ENCODE measurements around the gene CYP2U1. TPM values are rescaled to one million over a fixed set of nuclear protein-coding genes. Genes with fewer than 3 reads are reported as not detected.

CYP2U1 gene
- total RNA-seq = 1 to 10 TPM; 3.5 to 7.5 (median 4.0) TPM

DNA sequence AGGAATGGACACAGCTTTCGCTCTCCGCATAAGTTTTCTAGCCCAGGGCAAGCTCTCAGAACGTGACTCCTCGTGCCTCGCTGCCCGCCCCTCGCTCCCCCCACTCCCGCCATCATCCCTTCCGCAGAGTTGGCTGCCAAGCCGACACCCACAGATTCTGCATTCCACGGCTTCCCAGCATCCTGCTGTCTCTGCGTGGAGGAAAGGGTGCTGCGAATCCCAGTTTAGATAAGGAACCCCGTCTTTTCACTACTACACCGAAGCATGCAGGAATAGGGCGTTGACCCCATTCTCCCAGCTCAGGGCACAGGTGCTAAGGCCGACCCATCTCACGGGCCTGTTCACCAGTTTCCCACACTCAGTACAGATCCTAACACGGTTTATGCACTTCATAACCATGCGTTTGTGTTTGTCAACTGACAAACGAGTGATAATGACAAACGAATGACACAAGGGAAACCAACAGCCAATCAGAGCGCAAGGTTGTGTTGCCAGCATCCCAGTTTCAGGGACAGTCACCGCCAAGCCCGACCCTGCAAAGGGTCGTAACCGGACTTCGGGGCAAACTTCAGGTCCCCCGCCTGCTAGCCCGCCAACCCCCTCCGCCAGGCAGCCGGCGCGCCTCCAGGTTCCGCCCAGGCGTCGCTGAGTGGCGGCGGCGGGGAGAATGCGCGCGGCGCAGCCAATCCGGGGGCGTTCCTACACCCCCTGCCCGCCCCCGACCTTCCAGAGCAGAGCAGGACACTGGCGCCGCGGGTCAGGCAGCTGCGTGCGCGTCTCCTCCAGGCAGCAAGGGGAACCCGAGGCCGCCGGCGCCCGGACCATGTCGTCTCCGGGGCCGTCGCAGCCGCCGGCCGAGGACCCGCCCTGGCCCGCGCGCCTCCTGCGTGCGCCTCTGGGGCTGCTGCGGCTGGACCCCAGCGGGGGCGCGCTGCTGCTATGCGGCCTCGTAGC is at the start of gene CYP2U1:
CYP2U1 (plus strand) TSS at position 729 of the 954 bp plus-strand sequence; CDS start at position 824, 95 bp downstream.
- TF ChIP-seq, protein P1, sequence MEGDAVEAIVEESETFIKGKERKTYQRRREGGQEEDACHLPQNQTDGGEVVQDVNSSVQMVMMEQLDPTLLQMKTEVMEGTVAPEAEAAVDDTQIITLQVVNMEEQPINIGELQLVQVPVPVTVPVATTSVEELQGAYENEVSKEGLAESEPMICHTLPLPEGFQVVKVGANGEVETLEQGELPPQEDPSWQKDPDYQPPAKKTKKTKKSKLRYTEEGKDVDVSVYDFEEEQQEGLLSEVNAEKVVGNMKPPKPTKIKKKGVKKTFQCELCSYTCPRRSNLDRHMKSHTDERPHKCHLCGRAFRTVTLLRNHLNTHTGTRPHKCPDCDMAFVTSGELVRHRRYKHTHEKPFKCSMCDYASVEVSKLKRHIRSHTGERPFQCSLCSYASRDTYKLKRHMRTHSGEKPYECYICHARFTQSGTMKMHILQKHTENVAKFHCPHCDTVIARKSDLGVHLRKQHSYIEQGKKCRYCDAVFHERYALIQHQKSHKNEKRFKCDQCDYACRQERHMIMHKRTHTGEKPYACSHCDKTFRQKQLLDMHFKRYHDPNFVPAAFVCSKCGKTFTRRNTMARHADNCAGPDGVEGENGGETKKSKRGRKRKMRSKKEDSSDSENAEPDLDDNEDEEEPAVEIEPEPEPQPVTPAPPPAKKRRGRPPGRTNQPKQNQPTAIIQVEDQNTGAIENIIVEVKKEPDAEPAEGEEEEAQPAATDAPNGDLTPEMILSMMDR (IDR thresholded peaks at IDR 0.05 in 4 of 5, conservative IDR thresholded peaks at IDR 0.05 in 1 of 5) = peak; percentile 31 to 56 (median 43)
- peak; percentile 67 to 72 for TF ChIP-seq POLR2A (IDR thresholded peaks at IDR 0.05)
- Histone ChIP-seq H3K4me3 (peak within 1 kb of the TSS; percentile 62 to 88 (median 78)), H3K36me3 (peaks cover 0 to 1% of the 10 kb centered on the region in 2 donors), H3K27me3 (no peaks in the 10 kb centered on the region), H3K4me1 (peaks cover 26 to 27% of the 10 kb centered on the region in 2 donors), H3K27ac (peak within 1 kb of the TSS; percentile 78 to 90 (median 84)), H3K9me3 (no peaks in the 10 kb centered on the region)
- intact Hi-C loops (cut with DNase I; ENCODE audit: low total_unique reads) = loop anchor here (1.0 kb wide), 2 partner anchors 58 to 211 kb away; partner anchors contain the start of genes HADH and PAPSS1
- DNase-seq = peak; percentile 82 to 88
- ATAC-seq = peak; percentile 90 to 92
- in situ Hi-C loops (cut with MboI; ENCODE audit: low sequenced_read_pairs in 4 of 4) = loop anchor here in 2 of 4 donors (10.0 kb wide), 1 partner anchor 54 kb away; the partner anchor contains the start of gene HADH (in 2 of the 2)

DNA sequence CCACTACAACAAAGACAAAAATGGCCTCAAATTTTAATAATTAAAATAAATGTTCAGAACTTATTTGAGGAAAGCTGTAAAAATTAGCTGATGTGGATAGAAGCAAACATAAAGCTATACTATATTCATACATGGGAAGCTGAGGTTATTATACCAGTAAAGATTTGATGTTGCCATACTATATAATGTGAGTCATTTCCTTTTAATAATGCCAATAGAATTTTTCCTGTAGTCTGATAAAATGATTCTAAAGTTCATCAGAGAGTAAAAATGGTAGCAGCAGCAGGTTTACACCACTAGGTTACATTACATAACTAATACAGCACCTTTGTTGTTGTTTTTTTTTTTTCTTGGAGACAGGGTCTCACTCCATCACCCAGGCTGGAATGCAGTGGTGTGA is 45.5 kb upstream of the CYP2U1 start:
- DNase-seq (no peak), ATAC-seq (no peak)
- Histone ChIP-seq H3K36me3 (no peaks in the 10 kb centered on the region), H3K27me3 (no peaks in the 10 kb centered on the region), H3K27ac (no peak overlapping the region), H3K9me3 (no peaks in the 10 kb centered on the region), H3K4me3 (no peak overlapping the region), H3K4me1 (no peaks in the 10 kb centered on the region)
- intact Hi-C loops (cut with DNase I; ENCODE audit: low total_unique reads) = no loop called here
- in situ Hi-C loops (cut with MboI; ENCODE audit: low sequenced_read_pairs in 4 of 4) = no loop called here
- TF ChIP-seq POLR2A (IDR thresholded peaks at IDR 0.05) = no peak
- TF ChIP-seq, protein P1 (IDR thresholded peaks at IDR 0.05 in 4 of 5, conservative IDR thresholded peaks at IDR 0.05 in 1 of 5) = no peak

- DNase-seq = no peak
- no peaks in the 10 kb centered on the region for H3K36me3 ChIP-seq
- no peak overlapping the region for H3K4me3 ChIP-seq
- intact Hi-C loops (cut with DNase I; ENCODE audit: low total_unique reads) (no loop called here), in situ Hi-C loops (cut with MboI; ENCODE audit: low sequenced_read_pairs in 4 of 4) (no loop called here)
- no peak overlapping the region for H3K27ac ChIP-seq
- H3K4me1 ChIP-seq = no peaks in the 10 kb centered on the region
- no peak for ATAC-seq
- H3K9me3 ChIP-seq = no peaks in the 10 kb centered on the region
- H3K27me3 ChIP-seq = no peaks in the 10 kb centered on the region
- TF ChIP-seq POLR2A (IDR thresholded peaks at IDR 0.05) = no peak
- TF ChIP-seq, protein P1 (IDR thresholded peaks at IDR 0.05 in 4 of 5, conservative IDR thresholded peaks at IDR 0.05 in 1 of 5) = no peak
These were observed 43.1 kb upstream of the CYP2U1 start for GRCh38 chr4:107888237-107888636.

DNA sequence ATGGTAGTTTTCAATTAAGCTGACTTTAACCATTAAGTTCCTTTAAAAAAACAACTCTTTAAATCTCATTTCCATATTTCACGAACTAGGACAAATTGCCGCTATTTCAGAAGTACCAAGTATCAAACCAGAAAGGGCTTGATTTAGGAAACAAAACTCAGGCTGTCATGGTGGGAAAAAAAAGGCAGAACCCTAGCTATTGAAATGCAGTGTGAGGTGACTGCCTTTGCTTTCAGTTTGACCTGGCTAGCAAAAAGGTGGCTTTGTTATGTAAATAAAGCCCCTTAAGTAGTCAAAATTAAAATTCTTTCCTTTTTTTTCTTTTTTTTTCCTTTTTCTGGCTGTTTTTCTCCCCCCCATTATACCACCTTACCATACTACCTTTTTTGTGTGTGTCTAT is 40.6 kb upstream of the CYP2U1 start:
- H3K4me3 ChIP-seq = no peak overlapping the region
- DNase-seq (no peak), ATAC-seq (no peak)
- no peaks in the 10 kb centered on the region for H3K36me3 ChIP-seq
- H3K27ac ChIP-seq = no peak overlapping the region
- TF ChIP-seq, protein P1 (IDR thresholded peaks at IDR 0.05 in 4 of 5, conservative IDR thresholded peaks at IDR 0.05 in 1 of 5) = no peak
- no peaks in the 10 kb centered on the region for H3K27me3 ChIP-seq
- intact Hi-C loops (cut with DNase I; ENCODE audit: low total_unique reads) (no loop called here), in situ Hi-C loops (cut with MboI; ENCODE audit: low sequenced_read_pairs in 4 of 4) (no loop called here)
- H3K9me3 ChIP-seq = no peaks in the 10 kb centered on the region
- peaks cover 0 to 4% of the 10 kb centered on the region in 2 donors for H3K4me1 ChIP-seq
